Glutamatergic neuron (in vitro differentiated cells): ENCODE data around the gene DNAI7. TPM values are rescaled to one million over a fixed set of nuclear protein-coding genes. Genes with fewer than 3 reads are reported as not detected.

Experiments
- DNase-seq: peaks from one replicate; pipeline ENCODE4 v3.0.0; 2022
- H3K27ac Mint-ChIP-seq: one replicate; pipeline ENCODE4 v1.8.0; 2020; ENCODE audit warnings: mild to moderate bottlenecking, mixed read lengths, inconsistent platforms; ENCODE audit not compliant: unreplicated experiment
- H3K27me3 Mint-ChIP-seq: one replicate; pipeline ENCODE4 v1.8.0; 2020; ENCODE audit warnings: mild to moderate bottlenecking, moderate library complexity, mixed read lengths, inconsistent platforms; ENCODE audit not compliant: unreplicated experiment
- H3K36me3 Mint-ChIP-seq: one replicate; pipeline ENCODE4 v1.8.0; 2020; ENCODE audit warnings: mild to moderate bottlenecking, mixed read lengths, inconsistent platforms; ENCODE audit not compliant: unreplicated experiment
- H3K4me1 Mint-ChIP-seq: one replicate; pipeline ENCODE4 v1.8.0; 2020; ENCODE audit warnings: mild to moderate bottlenecking, low read depth, mixed read lengths, inconsistent platforms; ENCODE audit not compliant: unreplicated experiment
- H3K4me3 Mint-ChIP-seq: one replicate; pipeline ENCODE4 v1.8.0; 2020; ENCODE audit warnings: mild to moderate bottlenecking, mixed read lengths, inconsistent platforms; ENCODE audit not compliant: unreplicated experiment
- H3K9me3 Mint-ChIP-seq: one replicate; pipeline ENCODE4 v1.8.0; 2020; ENCODE audit warnings: mild to moderate bottlenecking, moderate library complexity, mixed read lengths, inconsistent platforms; ENCODE audit not compliant: unreplicated experiment
- CTCF ChIP-seq: fragments of 200-600 bp; sonication (generic); IDR thresholded peaks from one replicate; pipeline ENCODE4 v1.5.0; 2021; ENCODE audit not compliant: partially characterized antibody, unreplicated experiment
- total RNA-seq: library from RNA; stranded (reverse); fragmentation: NEBNext Ultra II Directional; extraction: Animal tissue kit (Norgen Biotek cat#: 25700); gene quantifications from one replicate; pipeline ENCODE4 v1.2.1, GENCODE V29; 2021; ENCODE audit not compliant: unreplicated experiment

Gene DNAI7
- total RNA-seq, 1 donor from 2014 or later: 0.76 TPM

DNA sequence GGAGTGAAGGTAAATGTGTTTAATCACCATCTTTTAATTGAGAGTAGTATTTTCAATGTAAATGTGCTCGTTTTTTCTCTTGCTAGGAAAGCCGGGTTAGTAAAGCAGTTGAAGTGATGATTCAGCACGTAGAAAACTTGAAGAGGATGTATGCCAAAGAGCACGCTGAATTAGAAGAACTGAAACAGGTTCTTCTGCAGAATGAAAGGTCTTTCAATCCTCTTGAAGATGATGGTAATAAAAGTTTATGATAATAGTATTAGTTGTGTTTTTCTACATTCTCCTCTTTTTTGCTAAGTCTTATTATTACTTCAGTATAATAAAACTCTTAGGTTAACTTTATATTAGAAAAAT lies 93.9 kb downstream of the DNAI7 start:
- Mint-ChIP-seq H3K4me1 (no peaks in the 10 kb centered on the region), H3K9me3 (no peaks in the 10 kb centered on the region), H3K4me3 (no peak overlapping the region), H3K36me3 (no peaks in the 10 kb centered on the region), H3K27me3 (peaks cover 2% of the 10 kb centered on the region), H3K27ac (no peak overlapping the region)
- no peak for DNase-seq
- no peak for TF ChIP-seq CTCF

DNA sequence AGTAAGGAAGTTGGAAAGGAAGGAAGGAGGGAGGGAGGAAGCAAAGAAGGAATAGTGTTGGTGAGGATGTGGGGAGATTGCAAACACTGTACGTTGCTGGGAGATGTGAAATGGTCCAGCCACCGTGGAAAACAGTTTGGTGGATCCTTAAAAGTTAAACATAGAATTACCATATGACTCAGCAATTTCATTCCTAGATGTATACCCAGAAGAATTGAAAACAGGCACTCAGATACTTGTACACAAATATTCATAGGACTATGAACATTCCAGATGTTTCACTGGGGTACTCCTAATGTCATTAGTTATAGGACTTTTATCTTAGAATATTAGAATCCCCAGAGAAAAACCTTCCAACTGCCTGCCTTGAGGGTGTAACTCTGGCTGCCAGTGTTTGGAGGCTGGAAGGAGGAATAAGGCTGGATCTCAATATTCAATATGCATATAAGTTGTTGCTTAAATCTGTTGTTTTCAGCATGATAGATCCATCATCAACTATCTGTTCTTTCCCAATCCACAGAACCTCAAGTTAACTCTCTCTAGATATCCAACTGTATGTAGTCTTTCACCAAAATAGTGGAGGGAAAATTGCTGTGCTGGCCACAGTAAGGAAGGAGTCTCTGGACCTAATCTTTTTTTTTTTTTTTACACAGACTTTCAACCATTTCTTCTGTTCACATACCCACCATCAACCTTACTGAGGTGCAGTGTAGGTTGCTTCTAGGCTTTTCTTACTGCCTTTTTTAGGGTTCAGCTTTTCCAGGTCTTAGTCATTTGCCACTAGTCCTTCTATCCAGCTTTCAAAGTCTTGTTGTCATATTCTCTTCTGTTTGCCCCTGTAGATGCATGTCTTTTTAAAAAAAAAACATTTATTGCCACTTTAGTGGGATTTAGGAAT lies 94.5 kb downstream of the DNAI7 start:
- TF ChIP-seq CTCF: no peak
- Mint-ChIP-seq H3K27me3 (peaks cover 2% of the 10 kb centered on the region), H3K36me3 (no peaks in the 10 kb centered on the region), H3K4me1 (no peaks in the 10 kb centered on the region), H3K4me3 (no peak overlapping the region), H3K27ac (no peak overlapping the region), H3K9me3 (no peaks in the 10 kb centered on the region)
- DNase-seq: no peak

DNA sequence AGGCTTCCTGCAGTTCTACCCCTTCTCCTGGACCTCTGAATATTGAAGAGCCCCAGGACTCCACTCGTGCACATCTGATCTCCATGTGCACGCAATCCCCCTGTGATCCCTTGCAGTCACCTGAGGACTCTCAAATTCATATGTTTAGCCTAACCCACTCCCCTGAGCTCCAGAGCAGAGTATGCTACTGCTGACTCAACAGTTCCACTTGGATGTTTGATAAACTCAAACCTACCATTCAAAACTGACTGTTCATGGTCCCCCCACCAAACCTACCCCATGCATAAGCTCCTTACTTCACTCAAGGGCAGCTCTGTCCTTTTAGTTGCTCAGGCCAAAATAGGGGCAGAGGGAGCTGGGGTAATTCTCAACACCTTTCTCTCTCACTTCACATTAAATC lies 96.0 kb downstream of the DNAI7 start:
- Mint-ChIP-seq H3K4me1 (no peaks in the 10 kb centered on the region), H3K36me3 (no peaks in the 10 kb centered on the region), H3K4me3 (no peak overlapping the region), H3K9me3 (no peaks in the 10 kb centered on the region), H3K27ac (no peak overlapping the region), H3K27me3 (peaks cover 2% of the 10 kb centered on the region)
- DNase-seq: no peak
- TF ChIP-seq CTCF: no peak

GRCh38 chr12:25089738-25090137 lies 105.2 kb downstream of the DNAI7 start:
- Mint-ChIP-seq H3K36me3 (no peaks in the 10 kb centered on the region), H3K9me3 (peaks cover 3% of the 10 kb centered on the region), H3K27ac (no peak overlapping the region), H3K4me1 (no peaks in the 10 kb centered on the region), H3K27me3 (no peaks in the 10 kb centered on the region), H3K4me3 (no peak overlapping the region)
- DNase-seq: no peak
- no peak for TF ChIP-seq CTCF

DNA sequence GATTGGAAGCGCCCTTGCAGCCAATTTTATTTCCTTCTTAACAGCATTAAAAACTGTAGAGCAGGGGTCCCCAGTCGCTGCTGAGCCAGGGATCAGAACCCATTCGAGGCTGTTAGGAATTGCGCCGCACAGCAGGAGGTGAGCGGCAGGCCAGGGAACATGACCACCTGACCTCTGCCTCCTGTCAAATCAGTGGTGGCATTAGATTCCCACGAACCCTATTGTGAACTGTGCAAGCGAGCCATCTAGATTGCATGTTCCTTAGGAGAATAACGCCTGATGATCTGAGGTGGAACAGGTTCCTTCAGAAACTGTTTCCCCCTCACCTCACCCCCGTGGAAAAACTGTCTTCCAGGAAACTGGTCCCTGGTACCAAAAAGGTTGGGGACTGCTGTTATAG lies 107.4 kb downstream of the DNAI7 start:
- no peak overlapping the region for H3K27ac Mint-ChIP-seq
- no peaks in the 10 kb centered on the region for H3K4me1 Mint-ChIP-seq
- H3K4me3 Mint-ChIP-seq: no peak overlapping the region
- DNase-seq: no peak
- H3K9me3 Mint-ChIP-seq: peaks cover 3% of the 10 kb centered on the region
- no peaks in the 10 kb centered on the region for H3K36me3 Mint-ChIP-seq
- H3K27me3 Mint-ChIP-seq: peaks cover 1% of the 10 kb centered on the region
- no peak for TF ChIP-seq CTCF
